ENCODE measurements around the gene CAPS. TPM values are rescaled to one million over a fixed set of nuclear protein-coding genes. Genes with fewer than 3 reads are reported as not detected.
"Not testable (repeated sequence)": the region's sequence is repeated elsewhere in the genome, so short reads cannot be mapped to it uniquely, and the experiment has no call there.

CAPS gene
- total RNA-seq, 1 experiment from 2014 or later: 2.3 TPM

DNA sequence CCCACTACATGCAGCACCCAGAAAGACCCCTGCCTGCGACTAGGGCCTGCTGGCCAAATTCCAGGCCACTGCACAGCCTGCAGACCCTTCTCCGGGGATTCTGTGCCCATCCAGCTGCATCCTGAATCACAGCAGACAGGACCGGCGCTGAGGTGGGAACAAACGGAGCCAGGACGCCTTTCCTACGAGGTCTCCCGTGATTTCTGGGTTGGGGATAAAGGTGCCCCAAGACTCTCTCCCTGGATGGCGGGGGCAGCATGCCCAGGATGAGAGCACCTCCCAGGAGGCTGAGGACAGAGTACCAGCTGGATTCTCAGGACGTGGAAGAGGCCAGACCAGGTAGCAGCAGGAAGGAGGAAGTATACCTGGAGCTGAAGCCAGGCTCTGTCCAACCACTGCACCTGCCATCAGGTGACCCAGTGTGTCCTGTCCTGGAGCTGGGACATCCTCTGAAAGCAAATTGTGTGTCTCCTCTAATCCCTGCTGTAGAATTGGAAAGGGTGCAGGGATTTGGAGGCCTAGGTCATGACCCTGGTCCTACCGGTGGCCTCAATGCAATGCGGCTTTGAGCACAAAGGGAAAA, 40.3 kb upstream of the CAPS start:
- Mint-ChIP-seq H3K4me1 (peaks cover 0 to 6% of the 10 kb centered on the region in 2 experiments; a peak in 1 of 4 replicates), H3K9me3 (no peaks in the 10 kb centered on the region; a peak in 1 of 5 replicates), H3K4me3 (no peak overlapping the region; a peak in 1 of 5 replicates), H3K27me3 (ENCODE audit: low read depth) (peaks cover 15% of the 10 kb centered on the region), H3K36me3 (ENCODE audit: insufficient read depth in 1 of 3, low read depth in 3 of 3) (no peaks in the 10 kb centered on the region; a peak in 1 of 7 replicates), H3K27ac (peak overlapping the region in 1 of 3 experiments; percentile 48; a peak in 1 of 7 replicates)
- no peaks in the 10 kb centered on the region for H3K79me2 ChIP-seq (ENCODE audit: insufficient read depth, low read length)
- H3K27ac ChIP-seq (ENCODE audit: insufficient read length, low read depth, low read length): no peak overlapping the region
- H4K20me1 ChIP-seq (ENCODE audit: control insufficient read depth, insufficient read depth, insufficient read length): no peaks in the 10 kb centered on the region
- no peak for DNase-seq
- H3K79me1 ChIP-seq (ENCODE audit: insufficient read depth, low read depth, low read length, poor library complexity, severe bottlenecking): no peaks in the 10 kb centered on the region
- H3K27me3 ChIP-seq (ENCODE audit: insufficient read depth, low read length): no peaks in the 10 kb centered on the region
- H4K5ac ChIP-seq (ENCODE audit: insufficient read length, low read depth, low read length): no peak overlapping the region
- no peaks in the 10 kb centered on the region for H3K4me1 ChIP-seq (ENCODE audit: insufficient read depth, low read length)
- no peak overlapping the region for H3K56ac ChIP-seq (ENCODE audit: insufficient read length, low read depth, low read length)
- H2BK12ac ChIP-seq (ENCODE audit: insufficient read length, low read depth, low read length): no peak overlapping the region
- H3K4ac ChIP-seq (ENCODE audit: low read depth, low read length): no peak overlapping the region
- no peak overlapping the region for H3K14ac ChIP-seq (ENCODE audit: insufficient read depth, low read length)
- no peak overlapping the region for H2BK15ac ChIP-seq (ENCODE audit: low read depth, low read length)
- no peaks in the 10 kb centered on the region for H3K23me2 ChIP-seq (ENCODE audit: insufficient read length, low read depth, low read length, poor library complexity, severe bottlenecking)
- no peak overlapping the region for H3K23ac ChIP-seq (ENCODE audit: insufficient read length, low read depth, low read length)
- TF ChIP-seq, protein P1, sequence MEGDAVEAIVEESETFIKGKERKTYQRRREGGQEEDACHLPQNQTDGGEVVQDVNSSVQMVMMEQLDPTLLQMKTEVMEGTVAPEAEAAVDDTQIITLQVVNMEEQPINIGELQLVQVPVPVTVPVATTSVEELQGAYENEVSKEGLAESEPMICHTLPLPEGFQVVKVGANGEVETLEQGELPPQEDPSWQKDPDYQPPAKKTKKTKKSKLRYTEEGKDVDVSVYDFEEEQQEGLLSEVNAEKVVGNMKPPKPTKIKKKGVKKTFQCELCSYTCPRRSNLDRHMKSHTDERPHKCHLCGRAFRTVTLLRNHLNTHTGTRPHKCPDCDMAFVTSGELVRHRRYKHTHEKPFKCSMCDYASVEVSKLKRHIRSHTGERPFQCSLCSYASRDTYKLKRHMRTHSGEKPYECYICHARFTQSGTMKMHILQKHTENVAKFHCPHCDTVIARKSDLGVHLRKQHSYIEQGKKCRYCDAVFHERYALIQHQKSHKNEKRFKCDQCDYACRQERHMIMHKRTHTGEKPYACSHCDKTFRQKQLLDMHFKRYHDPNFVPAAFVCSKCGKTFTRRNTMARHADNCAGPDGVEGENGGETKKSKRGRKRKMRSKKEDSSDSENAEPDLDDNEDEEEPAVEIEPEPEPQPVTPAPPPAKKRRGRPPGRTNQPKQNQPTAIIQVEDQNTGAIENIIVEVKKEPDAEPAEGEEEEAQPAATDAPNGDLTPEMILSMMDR (conservative IDR thresholded peaks at IDR 0.05): no peak
- H3K9me3 ChIP-seq (ENCODE audit: control insufficient read depth, low read depth, low read length): no peaks in the 10 kb centered on the region
- no peak overlapping the region for H2AFZ ChIP-seq (ENCODE audit: low read length)
- H4K8ac ChIP-seq (replicated peaks; ENCODE audit: insufficient read length, low read depth, low read length): no peak overlapping the region
- WGBS (ENCODE audit: extremely low coverage, insufficient read length, low lambda C conversion rate): no CpG with 5 or more reads among the region's 12 CpGs
- no peak overlapping the region for H2BK20ac ChIP-seq (ENCODE audit: low read depth, low read length, poor library complexity, severe bottlenecking)
- H4K91ac ChIP-seq (ENCODE audit: insufficient read length, low read depth, low read length): no peak overlapping the region
- no peak overlapping the region for H3T11ph ChIP-seq (ENCODE audit: low read length)
- H3K4me2 ChIP-seq (ENCODE audit: insufficient read depth, insufficient read length, low read length): no peak overlapping the region
- H3K18ac ChIP-seq (ENCODE audit: insufficient read length, low read depth, low read length): no peak overlapping the region
- no peak overlapping the region for H2BK120ac ChIP-seq (ENCODE audit: low read depth, low read length, poor library complexity, severe bottlenecking)
- no peak overlapping the region for H2AK5ac ChIP-seq (ENCODE audit: insufficient read length, low read length)
- H3K9ac ChIP-seq (ENCODE audit: extremely low read depth, insufficient read length, low read length): no peak overlapping the region
- H2BK5ac ChIP-seq (ENCODE audit: insufficient read length, low read length): no peak overlapping the region

DNA sequence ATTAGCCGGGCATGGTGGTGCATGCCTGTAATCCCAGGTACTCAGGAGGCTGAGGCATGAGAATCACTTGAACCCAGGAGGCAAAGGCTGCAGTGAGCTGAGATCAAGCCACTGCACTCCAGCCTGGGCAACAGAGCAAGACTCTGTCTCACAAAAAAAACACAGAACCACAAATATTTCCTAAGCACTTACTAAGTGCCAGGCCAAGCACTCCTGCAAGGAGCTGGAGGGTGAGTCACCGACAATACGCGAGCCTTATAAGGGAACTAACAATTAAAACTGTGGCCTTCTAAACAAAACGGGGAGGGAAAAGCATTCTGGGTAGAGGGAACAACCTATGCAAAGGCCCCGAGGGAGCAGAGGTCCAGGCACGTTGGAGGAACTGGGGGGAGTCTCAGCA, 39.6 kb upstream of the CAPS start:
- not testable (repeated sequence) for H3T11ph ChIP-seq (ENCODE audit: low read length)
- H3K27ac Mint-ChIP-seq: 0 out of 7 replicates have a peak overlapping the region, but pooled peaks of 1 of the 3 experiments have one; percentile 62

More for the DNA sequence above, 39.6 kb upstream of the CAPS start:
- no CpG with 5 or more reads among the region's 7 CpGs for WGBS (ENCODE audit: extremely low coverage, insufficient read length, low lambda C conversion rate)
- not testable (repeated sequence) for H4K20me1 ChIP-seq (ENCODE audit: control insufficient read depth, insufficient read depth, insufficient read length); H3K9ac ChIP-seq (ENCODE audit: extremely low read depth, insufficient read length, low read length); H3K27ac ChIP-seq (ENCODE audit: insufficient read length, low read depth, low read length); H3K23ac ChIP-seq (ENCODE audit: insufficient read length, low read depth, low read length); H3K4me2 ChIP-seq (ENCODE audit: insufficient read depth, insufficient read length, low read length); H3K4me1 Mint-ChIP-seq; H4K5ac ChIP-seq (ENCODE audit: insufficient read length, low read depth, low read length); H2BK12ac ChIP-seq (ENCODE audit: insufficient read length, low read depth, low read length); H2AFZ ChIP-seq (ENCODE audit: low read length); H2BK120ac ChIP-seq (ENCODE audit: low read depth, low read length, poor library complexity, severe bottlenecking); DNase-seq; H3K27me3 ChIP-seq (ENCODE audit: insufficient read depth, low read length); H2BK15ac ChIP-seq (ENCODE audit: low read depth, low read length); H2BK5ac ChIP-seq (ENCODE audit: insufficient read length, low read length); H3K18ac ChIP-seq (ENCODE audit: insufficient read length, low read depth, low read length); H3K4me1 ChIP-seq (ENCODE audit: insufficient read depth, low read length); H3K9me3 Mint-ChIP-seq; H3K14ac ChIP-seq (ENCODE audit: insufficient read depth, low read length); H2AK5ac ChIP-seq (ENCODE audit: insufficient read length, low read length); H3K4ac ChIP-seq (ENCODE audit: low read depth, low read length); H3K4me3 Mint-ChIP-seq; H2BK20ac ChIP-seq (ENCODE audit: low read depth, low read length, poor library complexity, severe bottlenecking); H3K79me1 ChIP-seq (ENCODE audit: insufficient read depth, low read depth, low read length, poor library complexity, severe bottlenecking); H4K8ac ChIP-seq (replicated peaks; ENCODE audit: insufficient read length, low read depth, low read length); H4K91ac ChIP-seq (ENCODE audit: insufficient read length, low read depth, low read length); H3K79me2 ChIP-seq (ENCODE audit: insufficient read depth, low read length); H3K36me3 Mint-ChIP-seq (ENCODE audit: insufficient read depth in 1 of 3, low read depth in 3 of 3); H3K9me3 ChIP-seq (ENCODE audit: control insufficient read depth, low read depth, low read length); H3K23me2 ChIP-seq (ENCODE audit: insufficient read length, low read depth, low read length, poor library complexity, severe bottlenecking); H3K56ac ChIP-seq (ENCODE audit: insufficient read length, low read depth, low read length)
- peaks cover 16% of the 10 kb centered on the region for H3K27me3 Mint-ChIP-seq (ENCODE audit: low read depth)
